Upper lobe of left lung (tissue), 6 donors: Measurements from ENCODE around the gene LYST. TPM values are rescaled to one million over a fixed set of nuclear protein-coding genes. Genes with fewer than 3 reads are reported as not detected.

Experiments used
- ATAC-seq, 2 donors: fragments of 200-7000 bp; cut with Tn5 transposase; one replicate each; pipeline ENCODE4 v1.9.1; 2022; ENCODE audit warnings: mild to moderate bottlenecking in 2 of 2, moderate library complexity in 2 of 2; ENCODE audit not compliant: low FRiP score in 2 of 2
- DNase-seq, 2 donors: peaks; one replicate each; pipeline ENCODE4 v3.0.0-alpha.2; 2019 to 2020
- H3K27ac ChIP-seq, 4 donors: fragments of 200-600 bp; sonication (generic); one replicate each; pipeline ENCODE4 v1.5.1; 2016 to 2019
- H3K27me3 ChIP-seq, 4 donors: fragments of 200-600 bp; sonication (generic); one replicate each; pipeline ENCODE4 v1.5.1; 2017 to 2019
- H3K36me3 ChIP-seq, 4 donors: fragments of 200-600 bp; sonication (generic); one replicate each; pipeline ENCODE4 v1.5.1; 2016 to 2019
- H3K4me1 ChIP-seq, 4 donors: fragments of 200-600 bp; sonication (generic); one replicate each; pipeline ENCODE4 v1.5.1; 2018 to 2019
- H3K4me3 ChIP-seq, 4 donors: fragments of 200-600 bp; sonication (generic); one replicate each; pipeline ENCODE4 v1.5.1; 2017 to 2019; ENCODE audit warnings: mild to moderate bottlenecking in 2 of 4, moderate library complexity in 1 of 4
- H3K9me3 ChIP-seq, 4 donors: fragments of 200-600 bp; sonication (generic); one replicate each; pipeline ENCODE4 v1.5.1; 2018 to 2019
- EP300 ChIP-seq, 4 donors: sonication (generic); formaldehyde crosslinking; IDR thresholded peaks; one replicate each; pipeline ENCODE4 v1.5.1; 2017; ENCODE audit warnings: antibody characterized with exemption in 4 of 4, control low read depth in 2 of 4
- POLR2A ChIP-seq, 4 donors: fragments of 450-650 bp; IDR thresholded peaks; one replicate each; pipeline ENCODE4 v1.5.1; 2016 to 2017; ENCODE audit warnings: antibody characterized with exemption in 4 of 4, mild to moderate bottlenecking in 2 of 4
- POLR2AphosphoS5 ChIP-seq, 2 donors: sonication (generic); formaldehyde crosslinking; IDR thresholded peaks; one replicate each; pipeline ENCODE4 v1.5.1; 2017; ENCODE audit warnings: antibody characterized with exemption in 2 of 2
- WGBS, 2 donors: methylation state at CpG; one replicate each; pipeline ENCODE4 v1.1.5; 2017 to 2018; 5-methylcytosine and 5-hydroxymethylcytosine counted together
- total RNA-seq, 6 donors: library from RNA; depleted of rRNA in 4 of 6; stranded (reverse); fragments of >200 nt in 4 of 6; gene quantifications; one replicate each; pipeline versions ENCODE4 v1.1.0 to v1.2.1, GENCODE V29; 2016 to 2021
- TF ChIP-seq, protein P1 (sequence below), 6 experiments: fragments of 450-650 bp in 4 of 6; fragments of 200-600 bp in 2 of 6; sonication (generic) in 2 of 6; IDR thresholded peaks; one replicate each; pipeline ENCODE4 v1.5.1; 2016 to 2019; ENCODE audit warnings: antibody characterized with exemption in 6 of 6
- donor health status: DM: no; HTN: no; CAD: no; lungs with moderate emphysema.
- donor health status: DM: no; HTN: yes; CAD: no; lungs with severe emphysema.

LYST gene
- total RNA-seq, 6 donors from 2014 or later = 34.0 to 87.0 (median 54.0) TPM

DNA sequence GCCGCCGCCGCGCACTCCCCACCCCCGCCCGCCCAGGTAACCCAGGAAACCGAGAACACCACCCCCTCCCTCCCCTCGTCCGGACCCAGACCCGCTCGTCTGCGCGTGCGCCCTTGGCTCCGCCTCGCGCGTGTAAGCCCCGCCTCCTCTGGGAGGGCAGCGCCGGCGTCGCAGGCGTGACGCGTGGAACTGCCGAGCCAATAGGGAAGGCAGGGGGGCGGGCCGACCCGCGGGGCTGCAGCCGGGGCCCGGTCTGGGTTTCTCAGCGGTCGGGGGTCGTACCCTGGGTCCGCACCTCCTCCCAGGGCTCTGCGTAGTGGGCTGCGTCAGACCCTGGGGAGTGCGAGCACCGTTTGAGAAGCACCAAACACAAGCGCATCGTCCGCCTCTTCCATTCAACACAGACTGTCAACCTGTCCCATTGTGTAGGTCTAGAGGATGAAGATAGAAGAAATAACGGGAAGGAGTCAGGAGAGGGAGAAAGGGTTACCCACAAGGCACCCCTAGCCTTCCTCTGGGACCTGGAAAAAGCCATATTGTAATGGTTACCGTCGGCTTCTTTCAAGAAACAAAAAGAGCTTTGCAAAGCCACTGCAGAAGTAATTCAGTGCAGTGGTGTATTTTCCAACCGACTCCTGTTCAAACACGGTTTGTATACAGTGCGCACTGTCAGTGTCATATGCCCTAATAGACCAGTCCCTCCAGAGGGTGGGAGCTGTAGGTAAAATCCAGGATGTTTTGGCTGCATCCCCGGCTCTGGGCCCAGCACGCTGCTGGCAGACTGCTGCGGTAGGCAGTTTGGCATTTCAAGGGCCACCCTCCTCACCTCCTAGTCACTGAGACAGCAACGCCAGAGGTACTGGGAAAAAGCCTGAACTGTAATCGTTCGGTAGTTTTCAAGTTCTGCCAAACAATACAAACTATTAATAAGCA lies 473 bp upstream of the LYST start:
- Histone ChIP-seq H3K27me3 (no peaks in the 10 kb centered on the region), H3K4me1 (peaks cover 12 to 30% (median 22%) of the 10 kb centered on the region in 4 donors), H3K27ac (peak overlapping the region; percentile 89 to 99 (median 98)), H3K36me3 (no peaks in the 10 kb centered on the region), H3K4me3 (peak overlapping the region; percentile 73 to 94 (median 84)), H3K9me3 (no peaks in the 10 kb centered on the region)
- peak; percentile 99 for ATAC-seq
- WGBS, 2 donors = 4 to 6% methylated on average over 9 to 28 of the region's 56 CpGs
- TF ChIP-seq POLR2A (IDR thresholded peaks at IDR 0.05) = peak in 3 of 4 donors; percentile 48 to 92 (median 54)
- no peak for TF ChIP-seq EP300 (IDR thresholded peaks at IDR 0.05)
- peak; percentile 81 to 83 for TF ChIP-seq POLR2AphosphoS5 (IDR thresholded peaks at IDR 0.05)
- TF ChIP-seq, protein P1, sequence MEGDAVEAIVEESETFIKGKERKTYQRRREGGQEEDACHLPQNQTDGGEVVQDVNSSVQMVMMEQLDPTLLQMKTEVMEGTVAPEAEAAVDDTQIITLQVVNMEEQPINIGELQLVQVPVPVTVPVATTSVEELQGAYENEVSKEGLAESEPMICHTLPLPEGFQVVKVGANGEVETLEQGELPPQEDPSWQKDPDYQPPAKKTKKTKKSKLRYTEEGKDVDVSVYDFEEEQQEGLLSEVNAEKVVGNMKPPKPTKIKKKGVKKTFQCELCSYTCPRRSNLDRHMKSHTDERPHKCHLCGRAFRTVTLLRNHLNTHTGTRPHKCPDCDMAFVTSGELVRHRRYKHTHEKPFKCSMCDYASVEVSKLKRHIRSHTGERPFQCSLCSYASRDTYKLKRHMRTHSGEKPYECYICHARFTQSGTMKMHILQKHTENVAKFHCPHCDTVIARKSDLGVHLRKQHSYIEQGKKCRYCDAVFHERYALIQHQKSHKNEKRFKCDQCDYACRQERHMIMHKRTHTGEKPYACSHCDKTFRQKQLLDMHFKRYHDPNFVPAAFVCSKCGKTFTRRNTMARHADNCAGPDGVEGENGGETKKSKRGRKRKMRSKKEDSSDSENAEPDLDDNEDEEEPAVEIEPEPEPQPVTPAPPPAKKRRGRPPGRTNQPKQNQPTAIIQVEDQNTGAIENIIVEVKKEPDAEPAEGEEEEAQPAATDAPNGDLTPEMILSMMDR (IDR thresholded peaks at IDR 0.05) = no peak
- peak; percentile 98 to 100 for DNase-seq

DNA sequence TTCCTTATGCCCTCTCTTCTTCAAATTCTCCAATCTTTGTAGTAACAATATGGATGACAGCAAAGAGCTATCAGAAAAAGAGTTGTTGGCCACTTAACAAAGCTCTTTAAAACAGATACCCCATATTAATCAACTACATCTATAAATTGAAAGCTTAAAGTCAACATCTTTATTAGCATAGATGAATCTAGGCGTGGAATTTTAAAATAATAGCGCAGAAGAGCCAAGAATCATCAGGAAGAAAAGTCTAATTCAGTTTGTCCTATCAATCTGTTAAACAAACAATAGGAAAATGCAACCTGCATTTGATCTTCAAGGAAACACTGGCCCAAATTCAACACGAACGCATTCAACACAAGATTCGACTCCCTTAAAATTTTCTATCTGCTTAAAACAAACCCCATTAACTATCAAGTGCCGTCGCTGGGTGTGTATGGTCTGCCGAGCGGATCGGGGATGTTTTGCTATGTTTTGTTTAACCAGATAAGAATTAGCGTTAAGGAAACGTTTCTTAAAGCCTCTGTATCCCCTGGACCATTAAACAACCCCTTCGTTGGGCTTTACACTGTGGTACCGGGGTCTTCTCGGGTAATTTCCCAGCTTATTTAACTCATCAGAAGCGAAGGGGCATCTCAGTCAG lies 1.0 kb downstream of the LYST start:
- peak overlapping the region; percentile 73 to 94 (median 84) for H3K4me3 ChIP-seq
- ATAC-seq (peak in 1 of 2 donors; percentile 3), DNase-seq (no peak)
- H3K36me3 ChIP-seq = no peaks in the 10 kb centered on the region
- TF ChIP-seq, protein P1 (IDR thresholded peaks at IDR 0.05) = no peak
- TF ChIP-seq POLR2AphosphoS5 (IDR thresholded peaks at IDR 0.05) = no peak
- TF ChIP-seq POLR2A (IDR thresholded peaks at IDR 0.05) = no peak
- TF ChIP-seq EP300 (IDR thresholded peaks at IDR 0.05) = no peak
- no peaks in the 10 kb centered on the region for H3K27me3 ChIP-seq
- 3% methylated on average over 16 of the region's 16 CpGs for whole genome bisulfite sequencing, 2 donors
- H3K27ac ChIP-seq = peak overlapping the region; percentile 89 to 99 (median 98)
- peaks cover 19 to 34% (median 26%) of the 10 kb centered on the region in 4 donors for H3K4me1 ChIP-seq
- H3K9me3 ChIP-seq = no peaks in the 10 kb centered on the region

DNA sequence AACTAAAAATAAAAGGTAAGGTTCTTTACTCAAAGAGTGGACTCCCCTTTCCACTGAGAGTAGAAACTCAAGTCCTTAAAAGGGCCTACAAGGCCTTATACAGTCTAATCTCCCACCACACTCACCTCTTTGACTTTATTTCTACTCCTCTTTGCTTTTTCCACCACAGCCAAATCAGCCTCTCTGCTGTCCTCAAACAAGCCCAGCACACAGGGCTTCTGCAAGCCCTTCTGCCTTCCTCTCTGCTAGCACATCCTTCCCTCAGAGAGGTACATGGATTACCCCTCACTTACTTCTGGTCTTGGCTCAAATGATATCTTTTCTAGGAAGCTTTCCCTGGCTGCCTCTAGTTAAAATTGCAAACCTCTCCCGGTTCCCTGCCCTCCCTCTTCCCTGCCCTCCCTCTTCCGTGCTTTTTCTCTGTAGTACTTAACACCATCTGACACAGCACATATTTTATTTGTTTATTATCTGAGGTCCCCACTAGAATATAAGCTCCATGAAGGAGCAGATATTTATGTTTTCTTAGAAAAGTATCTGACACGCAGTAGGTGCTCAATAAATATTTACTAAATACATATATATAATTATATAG lies 1.7 kb downstream of the LYST start:
- WGBS, 2 donors = 26 to 41% methylated on average over 2 to 3 of the region's 3 CpGs
- H3K4me1 ChIP-seq = peaks cover 19 to 37% (median 28%) of the 10 kb centered on the region in 4 donors
- DNase-seq = no peak
- no peaks in the 10 kb centered on the region for H3K36me3 ChIP-seq
- H3K9me3 ChIP-seq = no peaks in the 10 kb centered on the region
- no peak for TF ChIP-seq EP300 (IDR thresholded peaks at IDR 0.05)
- H3K27me3 ChIP-seq = no peaks in the 10 kb centered on the region
- H3K27ac ChIP-seq = peak overlapping the region in 3 of 4 donors; percentile 89 to 99 (median 98)
- ATAC-seq = no peak
- peak overlapping the region in 3 of 4 donors; percentile 73 to 94 (median 90) for H3K4me3 ChIP-seq

DNA sequence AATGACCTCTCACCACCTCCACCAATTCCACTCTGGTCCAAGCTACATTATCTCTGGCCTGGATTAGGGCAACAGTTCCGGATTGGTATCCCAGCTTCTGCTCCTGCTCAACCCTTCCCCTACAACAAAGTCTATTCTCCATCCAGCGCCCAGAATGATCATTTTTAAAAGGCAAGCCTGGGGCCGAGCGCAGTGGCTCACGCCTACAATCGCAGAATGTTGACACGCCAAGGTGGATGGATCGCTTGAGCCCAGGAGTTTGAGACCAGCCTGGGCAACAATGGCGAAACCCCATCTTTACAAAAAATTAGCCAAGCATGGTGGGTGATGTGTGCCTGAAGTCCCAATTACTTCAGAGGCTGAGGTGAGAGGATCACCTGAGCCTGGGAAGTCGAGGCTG lies 2.2 kb downstream of the LYST start:
- Histone ChIP-seq H3K4me1 (peaks cover 19 to 37% (median 28%) of the 10 kb centered on the region in 4 donors), H3K4me3 (peak overlapping the region in 2 of 4 donors; percentile 73 to 94), H3K27me3 (no peaks in the 10 kb centered on the region), H3K36me3 (no peaks in the 10 kb centered on the region), H3K9me3 (no peaks in the 10 kb centered on the region), H3K27ac (peak overlapping the region in 3 of 4 donors; percentile 28 to 99 (median 89))
- DNase-seq (peak in 1 of 2 donors; percentile 22), ATAC-seq (no peak)
- TF ChIP-seq EP300 (IDR thresholded peaks at IDR 0.05) (no peak), POLR2A (IDR thresholded peaks at IDR 0.05) (no peak), POLR2AphosphoS5 (IDR thresholded peaks at IDR 0.05) (no peak)
- TF ChIP-seq, protein P1 (IDR thresholded peaks at IDR 0.05) = no peak
- WGBS, 2 donors = 85 to 88% methylated on average over 10 of the region's 10 CpGs

DNA sequence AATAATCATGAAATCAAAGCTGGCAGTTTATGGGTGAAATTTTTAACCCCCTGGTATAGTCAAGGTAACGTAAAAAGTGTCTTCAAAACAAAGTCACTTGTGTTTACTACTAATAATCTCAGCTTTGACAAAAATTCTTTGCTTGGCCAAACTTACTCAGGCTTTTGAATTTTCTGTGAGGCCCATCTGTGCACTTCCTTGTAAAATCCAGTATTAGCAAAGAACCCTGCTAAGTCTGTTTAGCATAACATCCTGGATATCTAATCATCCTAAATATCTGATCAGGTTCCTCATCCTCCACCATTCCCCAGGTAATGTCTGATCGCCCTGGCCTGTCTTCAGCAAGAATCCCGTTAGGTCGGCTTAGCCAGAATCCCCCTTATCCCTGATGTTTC lies 3.0 kb downstream of the LYST start:
- no peaks in the 10 kb centered on the region for H3K9me3 ChIP-seq
- H3K4me1 ChIP-seq = peaks cover 19 to 37% (median 30%) of the 10 kb centered on the region in 4 donors
- no peaks in the 10 kb centered on the region for H3K27me3 ChIP-seq
- no peak for ATAC-seq
- no peak for TF ChIP-seq POLR2AphosphoS5 (IDR thresholded peaks at IDR 0.05)
- no peak for TF ChIP-seq EP300 (IDR thresholded peaks at IDR 0.05)
- TF ChIP-seq POLR2A (IDR thresholded peaks at IDR 0.05) = no peak
- TF ChIP-seq, protein P1 (IDR thresholded peaks at IDR 0.05) = no peak
- H3K4me3 ChIP-seq = peak overlapping the region in 1 of 4 donors; percentile 94
- no peak for DNase-seq
- peak overlapping the region in 2 of 4 donors; percentile 28 to 99 for H3K27ac ChIP-seq
- no peaks in the 10 kb centered on the region for H3K36me3 ChIP-seq
- 76 to 87% methylated on average over 4 of the region's 4 CpGs for WGBS, 2 donors
